Measurements from ENCODE around the gene HOXB1. TPM values are rescaled to one million over a fixed set of nuclear protein-coding genes. Genes with fewer than 3 reads are reported as not detected.
"Not testable (repeated sequence)": the region's sequence is repeated elsewhere in the genome, so short reads cannot be mapped to it uniquely, and the experiment has no call there.

HOXB1 gene
- total RNA-seq, 2 experiments from 2014 or later: not detected

DNA sequence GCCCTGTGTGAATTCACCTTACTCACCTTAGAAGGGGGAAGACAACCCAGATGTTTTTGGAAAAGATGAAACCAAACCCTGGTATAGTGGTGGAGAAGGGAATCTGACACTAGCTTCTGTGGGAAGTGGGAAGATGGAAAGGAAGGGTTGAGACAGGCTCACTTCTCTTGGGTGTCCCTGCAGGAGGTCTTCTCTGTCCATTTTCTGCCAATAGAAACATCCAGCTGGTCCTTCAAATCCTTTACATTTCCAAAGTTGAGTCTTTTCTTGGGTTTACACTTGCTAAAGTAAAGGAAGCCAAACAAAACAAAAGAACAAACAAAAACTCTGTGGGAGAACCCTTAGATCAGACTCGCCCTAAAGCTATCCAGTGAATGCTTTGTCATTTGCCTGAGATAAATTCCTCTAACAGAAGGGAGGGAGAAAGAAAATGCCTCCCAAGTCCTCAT lies 10.2 kb downstream of the HOXB1 start:
- no peak overlapping the region for H3K4me3 Mint-ChIP-seq
- H3K9me3 Mint-ChIP-seq (ENCODE audit: insufficient read depth): no peaks in the 10 kb centered on the region
- H3K27me3 Mint-ChIP-seq (ENCODE audit: low read depth): peaks cover 54% of the 10 kb centered on the region
- DNase-seq: no peak
- no peaks in the 10 kb centered on the region for H3K36me3 Mint-ChIP-seq (ENCODE audit: low read depth)
- no peak for ATAC-seq
- CTCF ChIA-PET: interaction anchor here (1.1 to 1.4 kb wide), 2 partner anchors 20 to 258 kb away, joined by 3 read pairs; no protein-coding TSS in a partner anchor
- POLR2A ChIA-PET: no interaction called here
- no peak overlapping the region for H3K27ac Mint-ChIP-seq
- peaks cover 13% of the 10 kb centered on the region for H3K4me1 Mint-ChIP-seq (ENCODE audit: low read depth)

DNA sequence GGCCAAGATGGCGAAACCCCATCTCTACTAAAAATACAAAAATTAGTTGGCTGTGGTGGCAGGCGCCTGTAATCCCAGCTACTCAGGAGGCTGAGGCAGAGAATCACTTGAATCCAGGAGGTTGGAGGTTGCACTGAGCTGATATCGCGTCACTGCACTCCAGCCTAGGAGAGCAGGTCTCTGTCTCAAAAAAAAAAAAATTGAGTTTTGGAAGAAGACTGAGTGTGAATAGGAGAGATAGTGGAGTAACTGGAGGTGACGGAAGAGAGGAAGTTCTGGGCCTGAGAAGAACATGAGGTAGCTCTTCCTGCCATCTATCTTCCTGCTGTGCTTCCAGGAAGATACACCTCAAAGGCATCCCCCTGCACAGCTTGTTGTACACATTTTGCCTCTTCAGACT lies 11.4 kb downstream of the HOXB1 start:
- Mint-ChIP-seq H3K36me3 (ENCODE audit: low read depth) (no peaks in the 10 kb centered on the region), H3K27me3 (ENCODE audit: low read depth) (peaks cover 58% of the 10 kb centered on the region), H3K4me1 (ENCODE audit: low read depth) (peaks cover 22% of the 10 kb centered on the region), H3K4me3 (no peak overlapping the region), H3K27ac (no peak overlapping the region), H3K9me3 (ENCODE audit: insufficient read depth) (no peaks in the 10 kb centered on the region)
- ATAC-seq: no peak
- DNase-seq: no peak
- ChIA-PET CTCF (interaction anchor here (0.7 to 0.8 kb wide), 2 partner anchors 15 to 27 kb away, joined by 3 read pairs; no protein-coding TSS in a partner anchor), POLR2A (no interaction called here)

DNA sequence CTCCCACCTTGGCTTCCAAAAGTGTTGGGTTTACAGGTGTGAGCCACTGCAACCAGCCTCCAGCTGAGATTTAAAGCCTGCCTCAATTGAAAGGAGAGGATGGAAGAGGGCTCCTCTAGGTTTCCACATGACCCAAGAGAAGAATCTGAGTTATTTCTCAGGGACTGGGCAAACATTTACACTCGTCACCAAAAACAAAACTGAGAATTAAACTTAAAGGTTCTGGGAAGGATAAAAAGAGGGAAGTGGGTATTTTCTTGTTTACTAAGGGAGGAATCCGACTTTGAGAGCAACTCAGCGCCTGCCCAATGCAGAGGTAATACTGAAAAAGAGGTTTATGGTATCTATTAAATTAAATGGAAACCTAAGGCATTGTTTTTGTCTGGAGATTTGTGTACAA lies 13.3 kb downstream of the HOXB1 start:
- Mint-ChIP-seq H3K36me3 (ENCODE audit: low read depth) (no peaks in the 10 kb centered on the region), H3K9me3 (ENCODE audit: insufficient read depth) (no peaks in the 10 kb centered on the region), H3K27me3 (ENCODE audit: low read depth) (peaks cover 45% of the 10 kb centered on the region), H3K27ac (no peak overlapping the region), H3K4me1 (ENCODE audit: low read depth) (peaks cover 42% of the 10 kb centered on the region), H3K4me3 (no peak overlapping the region)
- ATAC-seq (no peak), DNase-seq (no peak)
- ChIA-PET POLR2A (no interaction called here), CTCF (no interaction called here)

DNA sequence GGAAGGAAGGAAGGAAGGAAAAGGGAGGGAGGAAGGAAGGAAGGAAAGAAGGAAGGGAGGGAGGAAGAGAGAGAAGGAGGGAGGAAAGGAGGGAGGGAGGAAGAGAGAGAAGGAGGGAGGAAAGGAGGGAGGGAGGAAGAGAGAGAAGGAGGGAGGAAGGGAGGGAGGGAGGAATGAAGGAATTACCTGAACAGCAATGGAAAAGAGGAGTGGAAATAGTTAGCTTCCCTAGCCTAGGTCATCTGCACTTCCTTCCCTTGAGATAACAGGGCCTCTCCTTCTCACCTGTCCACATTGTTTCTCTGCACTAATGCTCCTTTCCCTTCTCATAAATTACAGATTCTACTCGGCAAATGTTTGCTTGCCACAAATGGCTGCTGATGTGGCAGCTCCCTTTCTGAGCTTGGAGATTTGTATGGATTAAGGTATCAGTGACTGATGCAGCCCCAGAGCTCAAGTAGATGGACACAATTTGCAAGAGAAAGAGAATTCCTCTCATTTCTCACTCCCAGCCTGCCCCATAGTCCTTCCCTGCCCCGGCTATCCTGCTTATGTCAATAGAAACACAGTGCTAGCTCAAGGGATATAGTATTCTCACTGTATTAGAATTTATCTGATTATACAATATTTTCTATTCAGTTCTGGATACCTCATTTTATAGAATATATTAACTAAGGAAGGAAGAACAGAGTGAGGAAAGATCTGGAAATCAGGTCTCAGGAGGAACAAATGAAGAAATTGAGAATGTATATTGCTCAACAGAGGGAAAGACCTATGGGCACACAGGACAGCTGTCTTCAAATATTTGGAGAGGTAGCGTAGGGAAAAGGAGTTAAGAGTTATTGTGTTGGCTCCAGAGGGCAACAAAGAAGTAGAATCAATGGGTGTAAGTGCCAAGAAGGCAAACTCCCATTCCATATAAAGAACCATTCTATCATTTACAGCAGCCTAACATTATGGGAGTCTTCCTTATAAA lies 14.6 kb downstream of the HOXB1 start:
- no peak for ATAC-seq
- Mint-ChIP-seq H3K4me3 (no peak overlapping the region), H3K4me1 (ENCODE audit: low read depth) (peaks cover 53% of the 10 kb centered on the region), H3K27me3 (ENCODE audit: low read depth) (peaks cover 40% of the 10 kb centered on the region), H3K27ac (no peak overlapping the region), H3K36me3 (ENCODE audit: low read depth) (no peaks in the 10 kb centered on the region), H3K9me3 (ENCODE audit: insufficient read depth) (no peaks in the 10 kb centered on the region)
- ChIA-PET CTCF (interaction anchor here (1.0 to 1.1 kb wide), 2 partner anchors 13 to 19 kb away, joined by 3 read pairs; no protein-coding TSS in a partner anchor), POLR2A (no interaction called here)
- DNase-seq: no peak

DNA sequence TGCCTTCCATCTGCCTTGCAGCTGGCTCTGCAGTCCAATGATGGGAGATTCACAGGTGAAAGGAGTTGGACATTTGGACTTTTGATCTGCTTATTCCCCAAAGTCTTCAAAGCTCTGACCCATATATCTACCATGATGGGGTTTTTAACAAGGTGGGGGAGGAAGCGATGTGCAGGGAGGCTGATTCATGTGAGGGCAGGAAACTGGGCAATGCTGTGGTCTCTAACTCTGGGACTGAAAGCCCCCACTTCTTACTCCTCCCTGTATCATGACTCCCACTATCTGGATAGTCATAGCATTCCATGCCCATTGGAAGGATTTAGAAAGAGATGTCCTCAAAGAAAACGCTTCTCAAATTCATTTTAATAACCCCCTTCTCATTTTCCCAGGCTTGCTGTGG lies 16.3 kb downstream of the HOXB1 start:
- ATAC-seq: no peak
- H3K4me1 Mint-ChIP-seq (ENCODE audit: low read depth): peaks cover 54% of the 10 kb centered on the region
- H3K9me3 Mint-ChIP-seq (ENCODE audit: insufficient read depth): no peaks in the 10 kb centered on the region
- peaks cover 32% of the 10 kb centered on the region for H3K27me3 Mint-ChIP-seq (ENCODE audit: low read depth)
- DNase-seq: no peak
- ChIA-PET POLR2A (interaction anchor here (0.8 to 1.3 kb wide), 3 partner anchors 22 to 29 kb away, joined by 3 to 5 read pairs (median 3); no protein-coding TSS in a partner anchor), CTCF (interaction anchor here (0.7 to 2.5 kb wide), 8 partner anchors 9 to 252 kb away, joined by 3 to 22 read pairs (median 7); partner anchors contain the start of gene HOXB5)
- no peak overlapping the region for H3K4me3 Mint-ChIP-seq
- H3K27ac Mint-ChIP-seq: peak overlapping the region; percentile 35
- no peaks in the 10 kb centered on the region for H3K36me3 Mint-ChIP-seq (ENCODE audit: low read depth)

DNA sequence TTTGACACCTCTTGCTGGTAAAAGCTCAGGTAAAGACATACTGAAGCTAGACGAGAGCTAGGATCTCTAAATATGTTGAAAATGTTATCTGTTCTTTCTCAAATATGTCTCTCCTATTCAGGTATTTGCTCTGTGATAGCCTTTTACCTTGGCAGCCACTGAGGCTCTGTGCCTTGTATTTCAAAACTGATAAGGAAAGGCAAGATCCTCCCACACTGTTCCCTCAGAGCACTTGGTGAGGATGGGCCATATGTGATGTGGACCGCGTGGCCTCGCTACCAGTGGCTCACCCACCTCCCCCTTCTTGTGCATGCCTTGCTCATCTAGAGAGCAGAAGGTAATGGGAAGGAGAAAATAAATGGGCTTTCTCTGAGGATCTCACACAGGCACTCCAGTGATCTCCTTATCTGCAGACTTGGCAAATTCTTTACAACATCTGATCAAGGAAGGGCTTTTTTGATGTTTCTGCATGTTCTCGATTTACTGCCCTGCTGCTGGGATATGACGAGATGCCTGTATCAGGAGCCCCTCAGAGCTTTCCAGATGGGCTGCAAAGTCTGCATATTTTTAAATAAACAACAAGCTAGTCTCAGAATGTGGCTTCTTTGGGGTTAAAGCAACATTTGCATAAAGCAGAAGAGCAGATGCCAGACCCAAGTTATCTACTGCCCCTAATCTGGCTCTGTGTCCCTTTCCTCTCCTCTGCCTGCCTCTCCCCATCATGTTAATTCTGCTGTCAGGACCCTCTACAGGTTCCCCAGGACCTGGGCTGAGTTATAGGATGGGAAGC lies 16.9 kb downstream of the HOXB1 start:
- Mint-ChIP-seq H3K4me1 (ENCODE audit: low read depth) (peaks cover 52% of the 10 kb centered on the region), H3K27me3 (ENCODE audit: low read depth) (peaks cover 32% of the 10 kb centered on the region), H3K9me3 (ENCODE audit: insufficient read depth) (no peaks in the 10 kb centered on the region), H3K36me3 (ENCODE audit: low read depth) (no peaks in the 10 kb centered on the region), H3K4me3 (peak overlapping the region; percentile 49), H3K27ac (peak overlapping the region; percentile 54)
- POLR2A ChIA-PET: interaction anchor here (0.8 to 1.3 kb wide), 4 partner anchors 21 to 34 kb away, joined by 3 to 5 read pairs (median 3); no protein-coding TSS in a partner anchor
- ATAC-seq (no peak), DNase-seq (no peak)
- CTCF ChIA-PET: interaction anchor here (0.7 to 2.5 kb wide), 12 partner anchors 8 to 251 kb away, joined by 3 to 22 read pairs (median 6); partner anchors contain the start of gene HOXB5

DNA sequence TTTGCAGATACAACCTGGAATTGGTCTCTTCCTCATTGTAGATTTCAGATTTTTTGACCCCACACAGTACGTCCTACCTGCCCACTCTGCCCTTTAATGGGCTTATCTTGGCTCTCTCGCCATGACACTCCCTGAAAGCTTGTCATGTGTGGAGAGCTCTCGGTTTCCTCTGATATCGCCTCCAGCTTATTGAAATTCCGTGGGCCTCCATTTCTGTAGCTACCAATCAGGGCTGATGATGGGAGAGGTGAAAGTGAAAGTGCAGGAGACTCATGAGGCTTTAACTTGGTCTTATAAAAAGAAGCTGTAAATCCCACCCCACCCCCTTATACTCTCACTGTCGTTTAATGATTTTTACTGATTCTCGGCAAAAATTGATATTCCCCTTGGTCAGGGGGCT lies 17.7 kb downstream of the HOXB1 start:
- H3K36me3 Mint-ChIP-seq (ENCODE audit: low read depth): no peaks in the 10 kb centered on the region
- peak; percentile 62 for ATAC-seq
- H3K4me1 Mint-ChIP-seq (ENCODE audit: low read depth): peaks cover 52% of the 10 kb centered on the region
- CTCF ChIA-PET: interaction anchor here (0.9 to 2.5 kb wide), 10 partner anchors 9 to 178 kb away, joined by 3 to 22 read pairs (median 6); partner anchors contain the start of gene HOXB5
- peaks cover 32% of the 10 kb centered on the region for H3K27me3 Mint-ChIP-seq (ENCODE audit: low read depth)
- POLR2A ChIA-PET: interaction anchor here (0.8 to 1.3 kb wide), 3 partner anchors 21 to 35 kb away, joined by 3 to 5 read pairs (median 3); no protein-coding TSS in a partner anchor
- peak; percentile 52 for DNase-seq
- peak overlapping the region; percentile 49 for H3K4me3 Mint-ChIP-seq
- H3K27ac Mint-ChIP-seq: peak overlapping the region; percentile 82
- no peaks in the 10 kb centered on the region for H3K9me3 Mint-ChIP-seq (ENCODE audit: insufficient read depth)

DNA sequence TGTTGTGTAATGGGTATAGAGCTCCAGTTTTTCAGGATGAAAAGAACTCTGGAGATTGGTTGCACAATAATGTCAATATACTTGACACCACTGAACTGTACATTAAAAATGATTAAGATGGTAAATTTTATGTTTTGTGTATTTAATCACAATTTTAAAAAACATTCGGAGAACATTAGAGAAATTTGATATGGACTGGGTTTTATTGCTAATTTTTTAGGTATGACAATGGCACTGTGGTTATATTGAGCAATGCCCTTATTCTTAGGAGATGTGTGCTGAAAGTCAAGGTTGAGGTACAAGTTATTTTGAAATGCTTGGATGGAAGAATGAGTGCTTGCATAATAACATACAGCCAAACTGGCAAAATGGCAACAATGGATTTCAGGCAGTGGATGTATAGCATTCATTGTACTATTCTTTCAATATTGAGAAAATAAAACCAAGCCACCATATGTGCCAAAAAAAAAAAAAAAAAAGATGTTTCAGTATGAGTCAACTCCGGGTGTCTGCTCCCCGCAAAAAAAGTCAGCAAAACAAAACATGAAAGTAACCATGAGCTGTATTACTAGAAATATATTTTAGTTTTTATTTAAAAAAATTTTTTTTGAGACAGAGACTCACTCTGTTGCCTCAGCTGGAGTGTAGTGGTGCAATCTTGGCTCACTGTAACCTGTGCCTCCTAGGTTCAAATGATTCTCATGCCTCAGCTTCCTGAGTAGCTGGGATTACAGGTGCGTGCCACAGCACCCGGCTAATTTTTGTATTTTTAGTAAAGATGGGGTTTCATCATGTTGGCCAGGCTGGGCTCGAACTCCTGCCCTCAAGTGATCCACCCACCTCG lies 19.8 kb downstream of the HOXB1 start:
- DNase-seq (peak; percentile 67), ATAC-seq (peak; percentile 78)
- ChIA-PET POLR2A (interaction anchor here (0.6 kb wide), 1 partner anchor 31 kb away, joined by 3 read pairs; no protein-coding TSS in a partner anchor), CTCF (interaction anchor here (0.7 to 1.7 kb wide), 7 partner anchors 10 to 1337 kb away, joined by 3 to 17 read pairs (median 4); partner anchors contain the start of gene TAC4)
- Mint-ChIP-seq H3K4me1 (ENCODE audit: low read depth) (peaks cover 70% of the 10 kb centered on the region), H3K36me3 (ENCODE audit: low read depth) (no peaks in the 10 kb centered on the region), H3K27me3 (ENCODE audit: low read depth) (peaks cover 16% of the 10 kb centered on the region), H3K4me3 (peak overlapping the region; percentile 23), H3K27ac (peak overlapping the region; percentile 88), H3K9me3 (ENCODE audit: insufficient read depth) (no peaks in the 10 kb centered on the region)

DNA sequence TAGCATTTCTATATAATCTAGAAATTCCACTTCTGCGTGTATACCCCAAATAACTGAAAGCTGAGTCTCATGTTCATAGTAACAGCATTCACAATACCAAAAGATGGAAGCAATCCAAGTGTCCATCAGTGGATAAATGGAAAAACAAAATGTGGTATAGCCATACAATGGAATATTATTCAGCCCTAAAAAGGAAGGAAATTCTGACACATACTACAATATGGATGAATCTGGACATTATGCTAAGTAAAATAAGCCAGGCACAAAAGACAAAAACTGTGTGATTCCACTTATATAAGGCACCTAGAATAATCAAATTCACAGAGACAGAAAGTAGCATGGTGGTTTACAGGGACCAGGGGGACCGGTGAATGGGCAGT lies 20.4 kb downstream of the HOXB1 start:
- DNase-seq (no peak), ATAC-seq (no peak)
- Mint-ChIP-seq H3K4me1 (ENCODE audit: low read depth) (peaks cover 76% of the 10 kb centered on the region), H3K36me3 (ENCODE audit: low read depth) (no peaks in the 10 kb centered on the region), H3K4me3 (peak overlapping the region; percentile 1), H3K27ac (peak overlapping the region; percentile 50), H3K9me3 (ENCODE audit: insufficient read depth) (no peaks in the 10 kb centered on the region), H3K27me3 (ENCODE audit: low read depth) (peaks cover 12% of the 10 kb centered on the region)
- ChIA-PET CTCF (interaction anchor here (0.7 to 1.7 kb wide), 6 partner anchors 9 to 159 kb away, joined by 3 to 17 read pairs (median 3); no protein-coding TSS in a partner anchor), POLR2A (no interaction called here)

DNA sequence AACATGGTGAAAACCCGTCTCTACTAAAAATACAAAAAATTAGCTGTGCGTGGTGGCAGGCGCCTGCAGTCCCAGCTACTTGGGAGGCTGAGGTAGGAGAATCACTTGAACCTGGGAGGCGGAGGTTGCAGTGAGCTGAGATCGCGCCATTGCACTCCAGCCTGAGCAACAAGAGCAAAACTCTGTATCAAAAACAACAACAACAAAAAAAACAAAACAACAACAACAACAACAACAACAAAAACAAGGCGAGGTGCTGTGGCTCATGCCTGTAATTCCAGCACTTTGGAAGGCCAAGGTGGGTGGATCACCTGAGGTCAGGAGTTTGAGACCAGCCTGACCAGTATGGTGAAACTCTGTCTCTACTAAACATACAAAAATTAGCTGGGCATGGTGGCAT lies 21.1 kb downstream of the HOXB1 start:
- H3K9me3 Mint-ChIP-seq (ENCODE audit: insufficient read depth); DNase-seq; H3K27me3 Mint-ChIP-seq (ENCODE audit: low read depth); H3K27ac Mint-ChIP-seq; H3K4me3 Mint-ChIP-seq; ATAC-seq; H3K36me3 Mint-ChIP-seq (ENCODE audit: low read depth): not testable (repeated sequence)
- ChIA-PET CTCF (interaction anchor here (0.7 to 1.1 kb wide), 2 partner anchors 12 to 32 kb away, joined by 3 read pairs; no protein-coding TSS in a partner anchor), POLR2A (interaction anchor here (0.8 kb wide), 1 partner anchor 13 kb away, joined by 3 read pairs; no protein-coding TSS in a partner anchor)
- H3K4me1 Mint-ChIP-seq (ENCODE audit: low read depth): peaks cover 76% of the 10 kb centered on the region

Data from activated CD8-positive, alpha-beta T cell treated with anti-CD3 and anti-CD28 coated beads, Interleukin-2, amount 10 ng/mL, durations not matched to agents 7 days and 5 days (primary cell).